BJ (cell line): ENCODE data around the gene ADAMTS19. TPM values are rescaled to one million over a fixed set of nuclear protein-coding genes. Genes with fewer than 3 reads are reported as not detected.

Experiments
- CTCF ChIA-PET: fragments of 350-600 bp; formaldehyde crosslinking; extraction: SDS; loops from one replicate; lab custom pipeline; 2021; ENCODE audit warnings: antibody characterized with exemption, inconsistent platforms; lab: Yijun Ruan, JAX
- POLR2A ChIA-PET: fragments of 300-600 bp; sonication (Branson Sonifier 250); formaldehyde crosslinking; extraction: SDS; loops from one replicate; lab custom pipeline; 2021; ENCODE audit warnings: antibody characterized with exemption; lab: Charles Lee
- DNase-seq: peaks from one replicate; pipeline ENCODE4 v3.0.0-alpha.2; 2011; ENCODE audit warnings: low read depth
- H3K27me3 ChIP-seq: 2 replicates; pipeline ENCODE4 v1.6.0; 2011; ENCODE audit warnings: low read length; ENCODE audit not compliant: control insufficient read depth, insufficient read depth
- H3K36me3 ChIP-seq: 2 replicates; pipeline ENCODE4 v1.5.1; 2011; ENCODE audit warnings: low read length; ENCODE audit not compliant: control insufficient read depth, insufficient read depth
- H3K4me3 ChIP-seq: 2 replicates; pipeline ENCODE4 v1.5.1; 2011; ENCODE audit warnings: low read depth, mild to moderate bottlenecking, control low read depth, low read length
- polyA plus RNA-seq: library from polyadenylated mRNA; depleted of rRNA; stranded (reverse); fragments of >200 nt; gene quantifications from 2 replicates; pipeline ENCODE4 v1.2.3, GENCODE V29; 2011
- TF ChIP-seq, protein P1 (sequence below): IDR thresholded peaks from 2 replicates; pipeline ENCODE4 v1.5.1; 2011; ENCODE audit warnings: low read depth, mild to moderate bottlenecking, control low read depth, inconsistent platforms, low read length, moderate library complexity; ENCODE audit not compliant: insufficient read depth

The ADAMTS19 gene
- polyA plus RNA-seq, 1 experiment: 0.34 TPM

DNA sequence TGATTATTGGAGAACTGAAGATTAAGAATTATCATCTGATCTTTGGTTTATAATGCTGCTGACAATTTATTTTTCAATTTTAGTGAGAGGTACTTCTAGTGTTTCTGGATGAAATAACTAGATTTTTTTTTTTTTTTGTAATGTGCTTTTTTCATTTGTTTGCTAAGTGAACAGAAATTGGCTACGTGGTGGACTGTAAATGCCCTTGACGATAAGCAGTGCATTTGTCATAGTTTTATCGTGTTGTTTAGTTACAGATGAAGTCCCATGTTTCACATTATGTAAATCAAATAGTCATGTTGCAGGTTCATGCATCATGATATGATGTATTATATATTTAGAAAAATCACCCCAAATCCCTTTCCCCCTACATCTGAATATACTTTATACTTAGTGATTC lies 81.0 kb downstream of the ADAMTS19 start:
- Histone ChIP-seq H3K4me3 (no peak overlapping the region), H3K27me3 (no peaks in the 10 kb centered on the region), H3K36me3 (no peaks in the 10 kb centered on the region)
- ChIA-PET POLR2A (no interaction called here), CTCF (no interaction called here)
- TF ChIP-seq, protein P1, sequence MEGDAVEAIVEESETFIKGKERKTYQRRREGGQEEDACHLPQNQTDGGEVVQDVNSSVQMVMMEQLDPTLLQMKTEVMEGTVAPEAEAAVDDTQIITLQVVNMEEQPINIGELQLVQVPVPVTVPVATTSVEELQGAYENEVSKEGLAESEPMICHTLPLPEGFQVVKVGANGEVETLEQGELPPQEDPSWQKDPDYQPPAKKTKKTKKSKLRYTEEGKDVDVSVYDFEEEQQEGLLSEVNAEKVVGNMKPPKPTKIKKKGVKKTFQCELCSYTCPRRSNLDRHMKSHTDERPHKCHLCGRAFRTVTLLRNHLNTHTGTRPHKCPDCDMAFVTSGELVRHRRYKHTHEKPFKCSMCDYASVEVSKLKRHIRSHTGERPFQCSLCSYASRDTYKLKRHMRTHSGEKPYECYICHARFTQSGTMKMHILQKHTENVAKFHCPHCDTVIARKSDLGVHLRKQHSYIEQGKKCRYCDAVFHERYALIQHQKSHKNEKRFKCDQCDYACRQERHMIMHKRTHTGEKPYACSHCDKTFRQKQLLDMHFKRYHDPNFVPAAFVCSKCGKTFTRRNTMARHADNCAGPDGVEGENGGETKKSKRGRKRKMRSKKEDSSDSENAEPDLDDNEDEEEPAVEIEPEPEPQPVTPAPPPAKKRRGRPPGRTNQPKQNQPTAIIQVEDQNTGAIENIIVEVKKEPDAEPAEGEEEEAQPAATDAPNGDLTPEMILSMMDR: no peak
- DNase-seq: no peak

DNA sequence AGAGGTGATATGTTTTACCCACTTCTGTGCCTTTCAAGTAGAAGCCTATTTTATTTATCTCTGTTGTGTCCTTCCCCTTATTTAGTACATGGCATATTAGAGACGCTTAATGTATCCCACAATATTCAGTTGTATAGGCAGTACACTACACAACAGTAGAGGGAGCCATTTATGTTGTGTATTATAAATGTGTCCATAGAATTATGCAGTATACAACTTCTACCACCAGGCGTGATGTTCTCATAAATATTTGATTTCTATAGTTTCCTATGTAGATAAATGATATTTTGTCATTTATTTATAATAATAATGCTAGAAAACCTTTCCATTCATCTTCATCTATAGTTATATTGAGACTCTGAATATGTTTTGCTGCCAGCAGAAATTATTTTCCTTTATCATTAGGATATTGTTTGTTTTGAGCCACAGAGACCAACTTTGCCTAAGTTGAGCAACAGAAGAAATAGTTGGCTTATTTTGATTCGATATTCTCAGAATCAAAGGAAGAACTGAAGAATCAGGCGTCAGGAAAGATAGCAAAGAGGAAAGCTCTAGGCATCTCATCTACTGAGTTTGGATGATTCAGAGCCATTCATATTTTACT lies 81.7 kb downstream of the ADAMTS19 start:
- TF ChIP-seq, protein P1: no peak
- Histone ChIP-seq H3K36me3 (no peaks in the 10 kb centered on the region), H3K27me3 (no peaks in the 10 kb centered on the region), H3K4me3 (no peak overlapping the region)
- POLR2A ChIA-PET: no interaction called here
- CTCF ChIA-PET: no interaction called here
- no peak for DNase-seq

DNA sequence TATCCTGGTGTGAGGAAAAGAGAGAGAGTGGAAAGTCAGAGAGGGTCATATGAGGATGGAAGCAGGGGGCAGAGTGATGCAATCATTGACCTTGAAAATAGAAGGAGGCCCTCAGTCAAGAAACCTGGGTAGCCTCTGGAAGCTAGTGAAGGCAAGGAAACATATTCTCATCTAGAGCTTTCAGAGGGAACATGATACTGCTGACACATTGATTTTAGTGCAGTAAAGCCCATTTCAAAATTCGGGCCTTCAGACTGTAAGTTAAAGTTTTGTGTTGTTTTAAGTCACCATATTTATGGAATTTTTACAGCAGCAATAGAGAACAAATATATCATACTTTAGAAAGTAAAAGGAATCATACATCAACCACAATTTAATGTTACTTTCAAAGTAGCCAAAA lies 87.0 kb downstream of the ADAMTS19 start:
- no peak overlapping the region for H3K4me3 ChIP-seq
- DNase-seq: no peak
- POLR2A ChIA-PET: no interaction called here
- no peaks in the 10 kb centered on the region for H3K27me3 ChIP-seq
- CTCF ChIA-PET: no interaction called here
- no peaks in the 10 kb centered on the region for H3K36me3 ChIP-seq
- TF ChIP-seq, protein P1: no peak

DNA sequence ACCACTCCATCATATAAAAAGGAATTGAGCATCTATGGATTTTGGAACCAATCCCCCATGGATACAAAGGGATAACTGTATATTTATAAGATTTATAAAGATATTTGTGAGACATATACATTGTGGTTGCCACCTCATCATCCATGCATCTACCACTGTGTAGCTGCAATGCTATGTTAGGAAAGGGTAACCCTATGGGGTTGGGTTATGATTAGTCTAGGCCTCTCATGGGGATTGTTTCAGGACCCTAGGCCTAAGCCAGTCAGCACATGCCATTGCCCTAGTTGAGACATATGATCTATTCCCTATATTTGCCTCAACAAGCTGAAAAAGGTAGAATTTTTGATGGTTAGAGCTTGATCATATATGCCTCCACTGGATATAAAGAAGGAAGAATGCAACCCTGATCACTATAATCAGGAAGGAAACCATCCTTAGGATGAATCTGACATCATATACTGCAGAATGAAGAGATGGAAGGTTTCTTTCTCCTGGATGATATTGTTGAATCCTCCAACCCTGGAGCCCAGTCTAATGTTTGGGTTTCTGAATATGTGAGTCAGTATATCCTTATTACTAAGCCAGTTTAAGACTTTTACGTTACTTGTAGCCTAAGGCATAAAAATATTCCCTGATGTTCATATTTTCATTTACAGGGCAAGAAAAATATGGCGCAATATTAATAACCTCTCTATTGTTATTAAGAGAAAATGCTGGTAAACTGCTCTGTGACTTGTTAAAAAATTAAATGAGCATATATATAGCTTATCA lies 94.2 kb downstream of the ADAMTS19 start:
- TF ChIP-seq, protein P1: no peak
- DNase-seq: no peak
- Histone ChIP-seq H3K4me3 (no peak overlapping the region), H3K27me3 (no peaks in the 10 kb centered on the region), H3K36me3 (no peaks in the 10 kb centered on the region)
- CTCF ChIA-PET: no interaction called here
- POLR2A ChIA-PET: no interaction called here

DNA sequence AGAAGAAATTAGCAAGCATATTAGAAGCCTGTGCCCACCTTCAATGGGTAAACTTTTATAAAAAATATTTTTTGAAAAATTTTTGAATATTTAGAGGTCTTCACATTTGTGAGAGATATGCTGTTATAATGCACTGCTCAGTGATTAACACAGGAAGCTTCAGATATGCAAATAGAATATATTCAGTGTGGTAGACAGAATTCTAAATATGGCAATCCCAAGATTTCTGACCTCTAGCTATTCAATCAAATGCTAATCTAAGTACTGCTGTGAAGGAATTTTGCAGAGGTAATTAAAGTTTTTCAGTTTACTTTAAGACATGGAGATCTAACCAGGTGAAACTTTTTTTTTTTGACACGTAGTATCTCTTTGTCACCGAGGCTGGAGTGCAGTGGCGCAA lies 103.5 kb downstream of the ADAMTS19 start:
- H3K27me3 ChIP-seq: no peaks in the 10 kb centered on the region
- ChIA-PET POLR2A (no interaction called here), CTCF (no interaction called here)
- no peak for DNase-seq
- TF ChIP-seq, protein P1: no peak
- H3K36me3 ChIP-seq: no peaks in the 10 kb centered on the region
- H3K4me3 ChIP-seq: no peak overlapping the region
